Embryonic facial prominence (tissue), 1 donor: ENCODE measurements around the gene RAP1A.
"Not testable (repeated sequence)": the region's sequence is repeated elsewhere in the genome, so short reads cannot be mapped to it uniquely, and the experiment has no call there.

Experiments
- DNase-seq: peaks from one replicate; pipeline ENCODE4 v3.0.0-alpha.2; 2016; ENCODE audit errors: extremely low spot score

Gene RAP1A

GRCh38 chr1:111597426-111597825, 22.2 kb upstream of the RAP1A start:
- no peak for DNase-seq

DNA sequence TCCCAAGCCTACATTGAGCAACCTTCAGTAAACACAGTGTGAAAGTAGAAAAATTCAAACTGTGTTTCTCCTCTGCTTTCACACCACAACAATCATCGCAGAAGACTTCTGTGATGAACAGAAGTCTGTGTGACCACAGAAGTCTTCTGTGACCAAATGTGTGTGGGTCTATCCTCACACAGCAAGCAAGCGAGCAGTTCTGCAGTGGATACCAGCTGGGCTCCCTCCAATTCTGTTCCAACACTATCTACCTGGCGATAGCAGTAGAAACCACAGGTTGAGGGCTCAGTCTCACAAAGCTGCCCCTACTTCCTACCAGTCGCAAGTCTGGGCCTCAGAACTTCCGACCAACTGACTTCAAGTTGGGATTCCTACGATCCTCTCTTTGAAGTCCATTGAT, 21.0 kb upstream of the RAP1A start:
- no peak for DNase-seq

- DNase-seq = no peak
Observed at GRCh38 chr1:111599781-111600693, 19.6 kb upstream of the RAP1A start.

DNA sequence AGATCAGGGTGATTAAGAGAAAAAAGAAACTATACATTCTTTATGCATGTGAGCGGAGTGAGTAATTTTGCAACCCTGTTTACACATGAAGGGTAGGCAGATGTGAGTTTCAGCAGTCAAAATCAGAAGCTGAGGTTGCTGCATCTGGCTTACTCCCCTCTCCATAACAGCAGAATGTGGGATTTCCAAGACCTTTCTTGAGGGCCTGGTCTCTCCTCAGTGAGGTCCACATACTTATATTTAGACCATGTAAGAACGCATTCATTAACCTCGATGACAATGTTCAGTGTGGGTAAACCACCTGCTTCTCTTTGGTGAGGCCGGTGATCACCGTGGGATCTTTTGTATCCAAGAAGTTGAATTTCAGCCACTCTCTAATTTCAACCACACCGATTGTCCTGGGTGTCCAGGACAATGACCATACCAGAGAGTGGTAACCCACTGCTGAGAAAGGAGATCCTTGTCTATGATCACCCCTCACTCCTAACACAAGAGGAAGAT, 18.7 kb upstream of the RAP1A start:
- DNase-seq = no peak

DNA sequence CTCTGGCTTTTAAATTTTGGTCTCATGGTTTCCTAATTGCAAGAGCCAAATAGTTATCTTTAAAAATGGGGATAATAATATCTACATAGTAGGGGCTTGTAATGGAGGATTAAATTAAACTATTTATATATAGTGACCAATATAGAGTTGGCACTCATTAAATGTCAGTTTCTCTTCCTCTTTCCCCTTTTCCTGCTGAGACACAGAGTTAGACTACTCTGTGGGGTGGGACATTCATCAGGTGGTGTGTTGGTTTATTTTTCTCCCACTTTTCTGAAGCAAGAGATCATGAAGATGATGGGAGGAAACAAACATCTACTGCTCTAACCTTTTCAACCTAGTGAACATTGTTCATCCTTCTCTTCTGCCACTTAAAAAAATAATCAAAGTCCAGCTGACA, 17.3 kb upstream of the RAP1A start:
- no peak for DNase-seq

DNA sequence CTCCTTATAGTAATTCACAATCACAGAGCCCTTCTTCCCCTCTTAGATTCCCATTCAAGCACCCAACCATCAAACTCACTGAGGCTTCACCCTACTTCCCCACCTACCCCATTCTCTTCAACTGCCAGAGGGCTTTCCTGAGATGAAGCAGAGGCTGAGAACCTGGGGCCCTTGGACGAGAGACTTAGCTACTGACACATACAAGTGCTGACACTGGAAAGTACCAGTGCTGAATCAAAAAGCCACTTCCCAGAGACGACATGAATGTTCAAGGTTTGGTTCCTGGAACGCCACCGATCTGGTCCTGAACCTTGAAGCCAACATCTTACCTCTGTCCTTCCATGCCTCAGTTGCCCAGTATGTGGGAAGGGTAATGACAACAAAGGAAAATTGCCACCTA, 16.6 kb upstream of the RAP1A start:
- no peak for DNase-seq

- DNase-seq = no peak
Observed at GRCh38 chr1:111603979-111604378, 15.6 kb upstream of the RAP1A start.

DNA sequence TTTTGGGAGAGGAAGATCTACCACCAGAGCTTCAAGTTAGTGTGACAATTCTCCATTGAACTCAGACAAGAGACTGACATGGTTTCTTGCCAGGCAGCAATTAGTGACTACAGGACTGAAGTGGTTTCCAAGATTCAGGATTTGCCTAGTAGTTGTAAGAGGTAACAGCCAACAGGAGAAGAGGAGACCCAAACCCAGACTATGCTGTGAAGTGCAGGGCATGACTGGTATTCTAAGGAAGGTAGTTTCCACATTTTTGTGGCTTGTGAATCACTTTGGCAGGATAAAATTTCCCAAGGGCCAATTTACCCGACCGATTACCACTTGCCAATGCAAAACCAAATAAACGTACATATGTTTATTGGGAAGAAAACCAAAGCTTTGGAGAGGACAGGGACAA, 14.7 kb upstream of the RAP1A start:
- no peak for DNase-seq

DNA sequence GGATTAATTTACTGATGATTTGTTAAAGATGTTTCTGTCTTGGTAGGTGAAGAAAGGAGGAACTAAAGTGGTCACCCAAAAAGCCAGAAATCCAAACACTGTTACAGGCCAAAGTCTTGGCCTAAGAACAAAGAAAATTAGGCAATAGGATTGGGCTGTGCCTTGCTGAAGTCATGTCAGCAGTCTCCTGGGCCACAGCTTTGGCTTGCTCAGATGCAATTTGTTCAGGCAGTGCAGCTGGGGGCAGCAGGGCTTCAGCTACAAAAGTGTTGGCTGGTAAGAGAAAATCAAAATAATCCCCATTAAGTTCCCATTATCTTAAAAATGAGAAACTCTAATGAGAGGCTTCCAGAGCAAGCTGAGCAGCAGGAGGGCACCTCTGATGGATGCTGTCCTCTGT, 14.0 kb upstream of the RAP1A start:
- DNase-seq = no peak

DNA sequence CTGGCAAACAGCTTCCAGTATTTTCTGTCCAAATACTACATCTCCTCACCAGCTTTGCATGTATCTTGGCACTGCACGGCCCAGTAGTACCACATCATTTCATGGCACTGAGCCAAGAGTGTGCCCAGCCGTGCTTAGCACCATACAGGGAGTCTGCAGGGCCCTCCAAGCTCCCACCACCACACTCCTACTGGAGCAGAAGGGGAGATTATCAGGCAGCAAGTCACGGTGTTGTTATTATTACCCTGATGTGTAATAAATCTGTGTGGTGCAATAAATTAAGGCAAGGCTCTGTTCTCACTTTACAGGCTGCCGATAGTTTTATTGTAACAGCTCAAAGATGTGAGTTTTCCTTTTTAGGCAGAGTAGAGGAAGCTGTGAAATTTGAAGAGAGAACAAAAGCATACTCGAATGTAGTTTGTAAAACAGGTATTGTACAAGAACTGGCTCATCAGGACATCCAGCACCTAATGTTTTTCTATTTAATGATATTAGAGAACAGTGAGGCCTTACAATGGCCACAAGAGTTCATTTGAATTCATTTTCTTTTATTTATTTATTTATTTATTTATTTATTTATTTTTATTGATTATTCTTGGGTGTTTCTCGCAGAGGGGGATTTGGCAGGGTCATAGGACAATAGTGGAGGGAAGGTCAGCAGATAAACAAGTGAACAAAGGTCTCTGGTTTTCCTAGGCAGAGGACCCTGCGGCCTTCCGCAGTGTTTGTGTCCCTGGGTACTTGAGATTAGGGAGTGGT, 13.0 kb upstream of the RAP1A start:
- not testable (repeated sequence) for DNase-seq

DNA sequence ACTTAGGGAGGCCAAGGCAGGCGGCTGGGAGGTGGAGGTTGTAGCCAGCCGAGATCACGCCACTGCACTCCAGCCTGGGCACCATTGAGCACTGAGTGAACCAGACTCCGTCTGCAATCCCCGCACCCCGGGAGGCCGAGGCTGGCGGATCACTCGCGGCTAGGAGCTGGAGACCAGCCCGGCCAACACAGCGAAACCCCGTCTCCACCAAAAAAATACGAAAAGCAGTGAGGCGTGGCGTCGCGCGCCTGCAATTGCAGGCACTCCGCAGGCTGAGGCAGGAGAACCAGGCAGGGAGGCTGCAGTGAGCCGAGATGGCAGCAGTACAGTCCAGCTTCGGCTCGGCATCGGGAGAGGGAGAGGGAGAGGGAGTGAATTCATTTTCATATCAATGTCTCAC, 11.1 kb upstream of the RAP1A start:
- not testable (repeated sequence) for DNase-seq

DNA sequence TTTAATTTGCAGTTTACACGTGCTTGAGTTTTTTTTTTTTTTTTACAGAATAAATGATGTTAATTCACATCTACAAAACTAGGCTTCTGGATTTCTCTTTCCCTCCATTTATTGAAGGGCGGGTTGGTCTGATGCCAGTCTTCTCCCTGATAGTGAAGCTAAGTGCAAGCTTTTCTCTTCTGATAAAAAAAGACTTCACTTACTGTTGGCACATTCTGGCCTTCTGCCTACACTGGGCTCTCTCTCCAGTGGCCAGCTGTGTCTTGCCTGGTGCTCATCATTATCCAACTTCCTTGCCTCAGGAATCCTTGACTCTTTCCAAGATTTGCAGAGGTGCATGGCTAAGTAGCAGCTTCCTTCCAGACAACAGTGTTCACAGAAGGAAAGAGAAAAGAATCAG, 7.6 kb upstream of the RAP1A start:
- no peak for DNase-seq

DNA sequence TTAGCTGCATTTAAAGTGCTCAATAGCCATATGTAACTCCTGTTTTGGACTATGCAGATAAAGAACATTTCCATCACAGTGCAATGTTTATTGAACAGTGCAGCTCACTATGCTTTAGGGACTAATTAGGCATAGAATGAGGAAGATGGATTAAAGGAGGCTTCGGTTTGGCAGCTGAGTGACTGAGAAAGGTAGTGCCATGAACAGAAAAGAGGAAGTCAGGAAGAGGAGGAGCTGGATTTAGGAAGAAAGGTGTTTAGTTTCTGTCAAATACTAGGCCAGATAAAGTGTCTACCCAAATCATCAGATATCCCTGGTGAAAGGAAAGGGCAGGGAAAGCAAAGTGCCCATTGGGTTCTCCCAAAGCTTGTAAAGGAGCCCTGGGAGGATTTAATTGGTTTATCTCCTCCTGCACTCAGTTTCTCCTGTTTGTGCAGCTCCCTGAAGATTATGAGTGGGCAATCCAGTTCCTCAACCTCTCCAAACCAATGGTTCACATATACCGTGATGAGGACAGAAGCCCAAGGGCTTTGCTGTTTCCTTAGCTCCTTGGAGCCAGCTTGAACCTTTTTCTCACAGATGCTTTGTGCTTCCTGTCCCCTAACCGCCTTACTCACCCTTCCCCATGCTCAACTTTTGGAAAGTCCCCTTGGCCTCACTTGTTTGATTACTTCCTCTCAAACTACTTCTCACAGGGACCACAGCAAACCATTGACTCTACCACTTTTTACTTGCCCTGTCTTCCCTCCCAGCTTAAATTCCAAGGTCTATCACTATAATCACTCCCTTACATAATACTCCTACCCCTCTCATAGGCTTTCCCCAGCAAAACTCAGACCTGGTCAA, 3.5 kb upstream of the RAP1A start:
- DNase-seq = no peak

- no peak for DNase-seq
Observed at GRCh38 chr1:111618081-111618480, 1.5 kb upstream of the RAP1A start.

DNA sequence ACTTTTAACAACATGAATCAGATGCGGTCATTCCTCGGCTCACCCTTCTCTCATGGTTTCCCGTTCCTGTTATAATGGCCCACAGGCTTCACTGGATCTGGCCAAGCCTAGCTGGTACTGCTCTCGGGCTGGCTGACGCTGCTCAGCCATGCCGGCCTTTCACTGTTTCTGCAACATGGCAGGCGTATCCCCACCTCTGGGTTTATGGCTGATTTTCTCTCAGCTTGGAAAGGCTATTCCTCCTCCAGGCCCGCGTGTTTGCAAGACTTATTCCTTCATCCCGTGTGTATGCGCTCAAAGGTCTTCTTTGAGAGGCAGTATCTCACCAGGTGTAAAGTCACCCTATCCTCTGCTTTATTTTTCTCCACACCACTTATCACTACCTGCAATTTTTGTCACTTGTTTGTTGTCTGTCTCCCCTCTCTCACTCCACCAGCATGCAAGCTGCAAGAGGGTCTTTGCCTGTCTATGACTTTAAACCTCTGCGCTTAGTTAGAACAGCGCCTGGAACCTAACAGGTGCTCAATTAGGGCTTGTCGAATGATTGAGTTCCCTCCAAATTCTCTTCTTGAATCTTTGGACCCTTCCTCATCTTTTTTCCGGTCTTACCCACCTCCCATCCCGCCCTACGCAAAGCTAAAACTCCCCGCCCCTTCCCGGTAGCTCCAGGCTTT, 491 bp upstream of the RAP1A start:
- DNase-seq = no peak

GRCh38 chr1:111620441-111620971, 917 bp downstream of the RAP1A start:
- DNase-seq = no peak

DNA sequence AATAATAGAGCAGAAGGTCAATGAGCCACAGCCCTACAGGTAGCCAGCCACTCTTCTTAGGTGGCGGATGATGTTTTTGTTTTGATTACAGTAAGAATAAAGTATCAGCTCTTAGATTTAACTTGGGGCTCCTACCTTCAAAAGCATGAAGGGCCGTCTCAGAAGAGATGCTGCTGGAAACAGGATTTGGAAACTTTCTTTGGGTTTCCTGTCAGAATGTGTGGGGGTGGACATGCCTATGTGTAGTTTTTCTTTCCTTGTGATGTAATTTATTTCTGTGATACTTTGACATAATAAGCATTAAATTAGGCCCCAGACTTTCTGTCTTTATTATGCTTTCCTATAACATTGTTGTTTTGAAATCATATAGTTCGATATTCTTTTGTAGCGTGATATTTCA, 1.5 kb downstream of the RAP1A start:
- no peak for DNase-seq

DNA sequence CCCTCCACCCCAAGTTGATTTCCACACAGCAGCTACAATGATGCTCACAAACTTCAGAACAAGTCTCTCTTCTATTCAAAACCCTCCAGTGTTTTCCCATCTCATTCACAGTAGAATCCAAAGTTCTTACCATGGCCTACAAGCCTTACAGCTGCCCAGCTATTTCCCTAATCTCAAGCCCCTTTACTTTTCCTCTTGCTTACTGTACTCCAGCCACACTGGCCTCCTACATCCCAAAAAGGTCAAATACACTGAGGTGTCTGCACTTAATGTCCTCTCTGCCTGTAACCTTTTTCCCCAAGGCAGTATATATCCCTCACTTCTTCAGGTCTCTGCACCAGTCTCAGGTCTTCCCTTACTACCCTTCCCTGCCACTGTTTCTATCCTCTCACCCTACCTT, 2.6 kb downstream of the RAP1A start:
- no peak for DNase-seq

DNA sequence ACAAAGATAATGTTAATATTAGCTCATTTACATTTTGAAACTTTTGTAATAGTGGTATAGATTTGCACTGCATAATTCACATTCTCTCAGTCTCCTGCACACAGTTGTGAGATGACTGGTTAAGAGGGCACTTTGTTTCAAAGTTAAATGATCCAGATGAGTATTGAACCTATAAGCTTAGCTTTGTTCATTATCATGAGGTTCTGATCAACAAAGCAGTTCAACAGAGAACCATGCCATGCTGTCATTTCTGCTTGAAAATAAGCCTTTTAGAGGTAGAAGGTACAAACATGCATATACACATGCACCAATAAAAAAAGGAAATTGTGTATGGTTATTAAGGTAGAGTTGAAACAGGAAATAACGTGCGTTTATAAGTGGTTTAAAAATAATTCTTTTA, 4.8 kb downstream of the RAP1A start:
- DNase-seq = no peak

DNA sequence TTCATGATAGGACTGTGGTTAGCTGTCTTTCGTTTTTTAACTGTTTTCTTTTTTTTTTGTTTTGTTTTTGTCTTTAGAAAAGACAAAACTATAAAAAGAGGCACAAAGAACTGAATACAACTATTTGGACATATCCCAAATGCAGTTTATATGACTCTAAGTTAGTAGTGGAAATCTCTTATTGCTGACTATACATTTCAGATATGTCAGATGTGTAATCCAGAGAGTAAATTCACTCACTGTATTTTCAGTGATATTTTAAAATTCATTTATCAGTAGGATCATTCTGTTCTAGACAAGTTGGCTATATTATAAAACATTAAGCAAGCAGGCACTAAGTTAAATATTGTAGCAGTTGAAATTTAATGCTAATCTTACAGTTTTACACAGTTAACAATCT, 5.7 kb downstream of the RAP1A start:
- no peak for DNase-seq

- DNase-seq = no peak
Observed at GRCh38 chr1:111628153-111628552, 8.6 kb downstream of the RAP1A start.
